HG02970 (cell line): ENCODE measurements around the gene PPP1R1A.

Experiments
- ATAC-seq: cut with Tn5 transposase; IDR thresholded peaks from one replicate; pipeline ENCODE4 v1.9.1; 2021; ENCODE audit warnings: mild to moderate bottlenecking, moderate library complexity, moderate number of reproducible peaks; ENCODE audit not compliant: unreplicated experiment, low FRiP score

PPP1R1A gene

DNA sequence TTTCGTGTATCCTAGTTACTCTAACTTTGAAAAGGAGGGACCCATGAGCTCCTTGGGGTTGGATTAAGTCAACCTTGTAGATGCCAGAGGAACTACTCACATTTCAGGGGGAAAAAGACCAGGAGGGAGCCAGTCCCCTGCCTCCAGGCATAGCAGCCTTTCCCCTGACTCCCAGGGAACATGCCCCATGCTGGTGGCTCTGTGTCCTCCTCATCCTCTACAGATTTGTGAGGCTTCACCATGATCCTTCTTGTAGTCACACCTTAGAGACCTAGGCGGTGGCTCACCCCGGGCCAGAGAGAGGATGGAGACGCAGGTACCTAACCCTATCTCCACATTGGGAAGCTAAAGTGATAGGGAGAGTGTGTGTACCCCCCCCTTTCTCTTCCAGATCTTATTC is 16.0 kb upstream of the PPP1R1A start:
- no peak for ATAC-seq

DNA sequence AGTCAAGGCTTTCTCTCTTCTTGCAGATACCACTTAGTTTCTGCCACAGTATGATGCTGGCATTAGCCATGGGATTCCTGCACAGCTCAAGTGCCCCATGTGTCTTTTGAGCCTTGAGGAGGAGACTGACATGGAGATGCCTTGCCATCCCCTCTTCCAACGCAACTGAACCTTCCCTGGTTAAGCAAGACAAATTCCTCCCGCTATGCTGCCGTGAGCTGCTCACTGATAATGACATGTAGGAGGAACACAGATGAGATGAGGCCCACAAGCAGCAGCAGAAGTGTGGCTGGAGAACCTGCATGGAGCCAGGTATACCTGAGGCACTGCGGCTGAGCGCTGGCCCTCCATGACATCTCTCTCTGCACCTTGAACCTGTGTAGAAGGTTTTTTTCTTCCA is 15.4 kb upstream of the PPP1R1A start:
- no peak for ATAC-seq

DNA sequence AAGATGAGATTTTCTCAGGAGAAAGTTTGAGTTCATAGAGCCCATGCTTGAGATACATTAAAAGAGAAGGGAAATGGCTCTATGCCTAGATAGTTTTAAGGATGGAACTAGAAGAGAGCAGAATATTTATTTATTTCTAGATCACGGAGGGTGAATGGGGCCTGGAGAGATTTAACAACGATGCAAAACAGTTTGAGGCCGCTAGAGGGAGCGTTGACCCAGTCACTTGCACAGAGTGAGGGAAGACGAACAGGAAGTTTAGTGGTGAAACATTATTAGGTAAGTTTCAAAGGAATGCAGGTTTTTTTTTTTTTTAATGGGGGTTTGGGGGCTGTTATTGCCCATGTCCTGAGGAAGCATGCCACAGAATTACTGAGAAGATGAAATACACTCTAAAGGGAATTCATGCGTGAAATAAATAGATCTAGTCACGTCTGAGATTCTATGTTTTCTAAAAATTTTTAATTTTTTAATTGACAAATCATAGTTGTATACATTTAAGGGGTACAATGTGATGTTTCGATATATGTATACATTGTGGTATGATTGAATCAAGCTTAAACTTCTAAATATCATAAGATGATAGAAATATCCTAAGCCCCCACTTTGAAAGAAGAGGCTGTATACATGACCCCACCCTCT is 14.8 kb upstream of the PPP1R1A start:
- peak; percentile 68 for ATAC-seq

DNA sequence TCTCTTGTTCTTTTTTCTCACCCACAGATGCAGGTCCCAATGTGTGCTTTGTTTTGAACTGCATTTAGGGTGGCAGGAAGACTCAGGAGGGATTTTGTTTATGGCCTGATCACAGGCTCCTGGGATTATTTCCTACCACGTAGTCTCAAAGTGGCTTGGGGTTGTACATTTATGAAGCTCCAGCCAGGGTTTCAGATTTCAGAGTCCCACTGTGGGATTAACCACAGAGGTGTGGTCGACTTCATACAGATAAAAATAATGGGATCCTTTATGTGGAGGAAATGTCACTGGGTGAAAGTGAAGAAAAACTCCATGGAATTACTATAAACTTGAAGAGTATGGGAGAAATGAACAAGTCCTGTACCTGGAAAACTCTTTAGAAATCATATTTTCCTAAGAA is 14.2 kb upstream of the PPP1R1A start:
- no peak for ATAC-seq

DNA sequence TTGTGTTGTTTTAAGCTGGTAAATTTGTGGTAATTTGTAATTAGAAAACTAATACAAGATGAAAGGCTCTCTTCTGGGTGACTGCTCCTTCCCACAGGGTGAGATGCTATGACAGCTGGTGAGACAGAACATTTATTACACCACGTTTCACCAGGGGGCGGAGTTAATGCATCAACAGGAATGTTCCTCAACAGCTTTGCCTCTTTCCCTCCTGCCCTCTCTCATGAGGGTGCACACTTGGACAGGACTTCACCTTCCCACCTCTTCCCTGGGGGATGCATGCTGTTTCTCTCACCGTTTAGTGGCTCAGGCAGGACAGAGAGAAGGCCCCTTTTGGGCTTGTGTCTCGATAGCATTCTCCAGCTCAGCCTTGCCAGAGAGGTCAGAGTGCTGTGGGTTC is 13.4 kb upstream of the PPP1R1A start:
- no peak for ATAC-seq

DNA sequence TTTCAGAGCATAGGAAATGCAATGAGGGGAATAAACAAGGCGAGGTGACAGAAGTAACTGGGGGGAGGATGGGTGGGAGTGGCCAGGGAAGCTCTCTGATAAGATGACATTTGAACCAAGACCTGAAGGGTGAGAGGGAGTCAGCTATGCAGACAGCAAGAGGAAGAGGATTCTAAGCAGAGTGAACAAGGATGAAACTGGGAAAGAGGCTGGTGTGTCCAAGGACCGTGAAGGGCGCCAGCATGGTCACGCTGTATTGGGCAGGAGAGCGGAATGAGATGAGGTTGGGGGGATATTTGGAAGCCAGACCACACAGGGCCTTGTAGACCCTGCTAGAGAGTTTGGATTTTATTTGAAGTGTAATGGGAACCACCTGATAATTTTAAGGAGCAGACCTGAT is 10.5 kb upstream of the PPP1R1A start:
- no peak for ATAC-seq

DNA sequence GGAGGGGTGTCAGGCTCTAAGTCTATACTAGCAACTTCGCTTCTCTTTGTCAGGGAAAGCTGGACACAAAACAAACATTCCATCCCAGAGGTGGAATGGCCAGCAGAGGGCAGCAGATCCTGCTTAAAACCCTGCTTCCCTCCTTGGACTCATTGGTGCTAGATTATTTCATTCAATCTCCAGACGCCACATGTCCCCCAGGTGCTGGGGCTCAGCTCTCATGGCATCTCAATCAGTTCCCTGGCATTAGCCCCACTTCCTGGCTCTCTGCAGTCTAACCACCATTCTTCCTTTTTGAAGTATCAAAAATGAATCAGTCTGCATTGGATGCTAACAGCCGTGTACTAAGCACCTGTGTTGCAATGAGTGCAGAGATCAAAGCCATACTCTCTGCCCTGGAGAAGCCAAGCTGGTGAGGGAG is 8.1 kb upstream of the PPP1R1A start:
- ATAC-seq = no peak

DNA sequence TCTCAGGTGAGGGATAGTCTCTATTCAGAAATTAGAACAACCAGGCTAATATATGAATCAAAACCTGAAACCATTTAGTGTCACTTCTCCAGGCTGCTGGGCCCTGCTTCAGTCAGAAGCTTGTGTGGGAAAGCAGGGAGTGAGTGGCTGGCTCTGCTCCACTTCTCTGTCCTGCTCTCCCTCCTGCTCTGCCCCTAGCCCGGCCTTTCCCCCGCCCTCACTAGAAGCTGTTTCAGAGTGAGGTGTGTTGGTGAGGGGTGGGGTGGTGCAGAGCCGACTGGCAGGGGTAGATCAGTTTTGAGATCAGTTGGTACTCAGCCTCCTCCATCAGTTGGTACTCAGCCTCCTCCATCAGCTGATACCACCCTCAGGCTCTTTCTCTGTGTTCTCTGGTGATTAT is 7.0 kb upstream of the PPP1R1A start:
- ATAC-seq = no peak

DNA sequence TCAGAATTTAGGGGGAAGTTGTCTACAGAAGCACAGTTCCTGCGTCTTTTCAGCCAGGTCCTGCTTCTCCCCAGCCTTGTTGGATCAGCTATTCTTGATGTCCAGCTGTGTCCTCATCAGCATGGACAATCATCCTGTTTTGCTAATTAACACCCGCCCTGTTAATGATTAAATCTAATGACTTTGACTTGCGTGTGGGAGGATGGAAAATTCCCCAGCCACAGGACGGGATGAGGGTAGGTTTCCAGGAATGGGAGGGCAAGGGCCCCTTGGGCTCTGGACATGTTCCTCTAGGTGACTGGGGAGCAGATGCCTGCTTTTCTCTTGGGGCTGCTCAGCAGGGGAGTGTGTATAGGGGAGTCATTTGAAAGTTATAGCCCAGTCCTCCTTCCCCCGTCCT is 5.3 kb upstream of the PPP1R1A start:
- ATAC-seq = no peak

DNA sequence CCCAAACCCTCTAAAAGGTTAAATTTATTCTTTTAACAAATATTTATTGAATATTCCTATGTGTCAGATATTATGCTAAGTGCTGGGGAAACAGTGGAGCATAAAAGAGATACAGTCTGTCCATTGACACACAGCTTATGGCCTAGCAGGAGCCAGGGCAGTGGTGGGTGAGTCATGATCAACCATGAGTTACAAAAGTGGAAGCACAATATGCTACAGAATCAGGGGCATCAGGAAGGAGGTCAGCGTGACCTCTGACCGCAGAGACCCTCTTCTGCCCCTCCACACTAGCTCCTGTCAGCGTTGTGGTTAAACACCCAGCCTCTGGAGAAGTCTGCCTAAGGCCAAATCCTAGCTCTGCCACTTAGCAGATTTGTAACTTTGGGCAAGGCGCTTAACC is 4.7 kb upstream of the PPP1R1A start:
- ATAC-seq = no peak

DNA sequence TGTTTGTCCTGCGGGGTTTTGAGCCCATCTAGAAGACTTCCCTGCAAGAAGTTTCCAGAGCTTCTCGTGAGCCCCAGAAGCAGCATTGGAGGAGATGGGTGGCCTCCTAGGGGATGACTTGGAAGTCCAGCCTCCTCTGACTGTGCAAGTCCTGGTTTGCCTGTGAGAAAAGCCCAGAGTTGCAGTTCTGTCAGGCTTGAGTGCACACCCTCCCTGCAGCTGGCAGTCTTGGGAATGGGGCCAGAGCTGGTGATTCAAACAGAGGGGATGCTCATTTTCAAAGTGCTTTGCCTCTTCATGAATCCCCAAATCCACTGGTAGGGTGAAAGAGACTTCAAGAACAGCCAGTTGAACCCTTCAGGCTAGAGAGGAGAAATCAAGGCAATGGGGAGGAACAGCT is 3.9 kb upstream of the PPP1R1A start:
- no peak for ATAC-seq

DNA sequence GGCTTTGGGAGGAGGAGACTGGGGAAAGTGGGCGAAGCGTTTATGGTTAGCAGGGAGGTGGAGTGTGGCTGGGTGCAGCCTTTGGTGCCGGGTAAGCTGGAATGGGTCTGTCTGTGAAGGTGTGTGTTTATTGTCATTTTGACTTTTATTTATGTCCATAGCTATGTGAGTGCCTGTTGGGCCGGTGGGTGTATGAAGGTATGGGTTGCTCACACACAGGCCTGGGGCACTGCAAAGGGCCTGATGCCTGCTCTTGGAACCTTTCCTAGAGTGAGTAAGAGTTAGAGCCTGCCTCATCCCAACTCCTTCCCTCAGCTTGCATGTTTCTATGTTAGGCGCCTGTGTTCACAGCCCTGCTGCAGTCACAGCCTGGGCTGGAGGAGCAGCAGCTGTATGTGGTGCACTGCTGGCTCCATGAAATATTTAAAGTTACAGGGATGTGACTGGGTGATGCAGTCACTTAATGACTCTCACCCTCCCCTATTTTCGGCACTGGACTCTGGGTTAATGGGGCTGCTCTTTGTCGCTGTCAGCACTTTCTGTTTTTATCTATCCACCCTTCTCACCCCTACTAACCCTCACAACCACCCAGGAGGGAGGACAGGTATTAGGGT is 2.6 kb upstream of the PPP1R1A start:
- no peak for ATAC-seq

DNA sequence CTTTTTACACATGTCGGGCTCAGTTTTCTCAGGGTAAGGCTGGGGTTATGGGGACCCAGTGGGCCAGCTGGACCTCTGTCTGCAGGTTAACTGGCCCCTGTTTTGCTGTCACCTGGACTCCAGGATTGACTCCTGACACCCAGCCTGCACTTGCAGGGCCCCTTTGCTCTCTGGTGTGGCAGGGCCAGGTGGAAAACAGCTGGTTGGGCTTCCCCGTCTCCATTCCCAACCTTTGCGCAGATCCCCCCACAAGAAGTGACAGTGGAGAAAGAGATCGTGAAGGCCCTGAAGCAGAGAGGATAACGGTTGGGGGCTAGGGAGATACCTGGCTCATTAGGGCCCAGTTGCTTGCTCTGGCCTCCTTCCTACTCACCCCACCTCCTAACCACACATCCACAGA is 1.5 kb upstream of the PPP1R1A start:
- no peak for ATAC-seq

DNA sequence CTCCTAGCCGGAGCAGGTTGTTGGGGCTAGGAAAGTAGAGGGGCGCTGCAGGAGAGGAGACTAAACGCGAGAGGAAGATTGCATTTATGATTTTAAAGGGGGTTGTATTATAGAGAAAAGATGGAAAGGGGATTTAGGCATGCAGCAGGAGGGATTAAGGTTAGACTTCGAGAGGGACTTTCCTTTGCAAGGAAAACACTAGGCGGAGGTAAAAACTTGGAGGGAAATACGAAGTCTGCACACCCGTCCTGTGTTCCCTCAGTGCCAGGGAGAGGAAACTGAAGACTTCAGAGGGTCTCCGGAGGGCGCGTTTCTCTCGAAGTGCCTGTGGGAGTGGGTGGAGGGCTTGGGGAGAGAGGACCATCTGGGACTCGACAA is 420 bp upstream of the PPP1R1A start:
- ATAC-seq = no peak

DNA sequence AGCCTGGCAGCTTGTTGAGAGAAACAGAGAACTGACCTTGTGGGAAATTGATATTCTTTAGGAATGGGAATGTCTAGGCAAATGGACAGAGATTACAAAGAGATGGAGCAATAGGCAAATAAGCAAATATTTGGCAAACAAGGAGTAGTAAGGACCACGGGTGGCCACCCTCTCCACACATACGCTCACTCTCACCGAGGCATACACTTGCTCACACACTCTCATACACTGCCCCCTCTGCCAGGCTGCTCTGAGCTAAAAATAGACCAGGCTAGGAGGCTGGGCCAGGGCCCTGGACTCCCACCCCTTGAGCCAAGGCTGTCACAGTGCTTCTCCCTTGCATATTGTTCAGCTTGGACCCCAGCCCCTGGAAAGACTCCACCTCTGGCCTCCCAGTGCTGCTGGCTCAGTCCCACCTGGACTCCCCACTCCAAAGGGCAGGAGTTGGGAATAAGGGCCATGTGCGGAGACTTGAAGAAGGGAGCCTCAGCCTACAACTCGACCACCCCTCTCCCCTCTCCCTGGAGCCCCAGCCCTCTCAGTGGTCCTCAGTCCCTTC is 1.1 kb downstream of the PPP1R1A start:
- ATAC-seq = no peak

DNA sequence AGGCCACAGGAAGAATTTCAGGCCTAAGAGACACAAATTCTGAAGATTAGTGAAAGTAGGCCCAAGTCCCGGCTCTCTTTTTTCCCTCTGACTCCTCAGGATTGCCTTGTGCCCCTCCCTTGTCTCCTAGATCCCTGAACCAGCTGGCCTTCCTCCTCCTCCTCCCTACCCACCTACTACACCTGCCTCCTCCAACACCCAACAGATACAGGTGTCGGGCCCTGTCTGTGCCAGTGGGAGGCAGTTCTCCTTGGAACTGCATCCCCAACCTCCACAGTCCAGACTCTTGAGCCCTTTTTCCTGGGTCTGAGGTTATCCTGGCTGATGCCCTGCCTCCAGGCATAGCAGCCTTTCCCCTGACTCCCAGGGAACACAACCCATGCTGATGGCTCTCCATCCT is 1.8 kb downstream of the PPP1R1A start:
- no peak for ATAC-seq

DNA sequence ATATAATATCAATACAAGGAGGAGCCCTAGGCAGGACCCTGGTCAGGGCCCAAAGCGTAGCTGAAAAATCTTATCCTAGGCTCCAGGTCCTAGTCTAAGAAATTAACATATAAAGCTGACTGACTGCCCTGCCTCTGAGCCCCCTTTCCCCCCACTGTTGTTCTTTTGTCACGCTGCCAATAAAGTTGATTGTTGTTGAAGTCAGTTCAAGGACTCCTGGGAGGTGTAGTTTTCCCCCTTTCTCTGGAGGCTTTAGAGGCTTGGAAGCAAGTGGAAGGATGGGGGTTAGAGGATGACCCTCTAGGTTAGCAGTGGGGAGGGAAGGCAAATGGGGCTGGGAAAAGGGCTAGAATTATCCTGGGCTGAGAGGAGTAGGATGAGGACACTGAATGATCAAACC is 3.2 kb downstream of the PPP1R1A start:
- no peak for ATAC-seq

DNA sequence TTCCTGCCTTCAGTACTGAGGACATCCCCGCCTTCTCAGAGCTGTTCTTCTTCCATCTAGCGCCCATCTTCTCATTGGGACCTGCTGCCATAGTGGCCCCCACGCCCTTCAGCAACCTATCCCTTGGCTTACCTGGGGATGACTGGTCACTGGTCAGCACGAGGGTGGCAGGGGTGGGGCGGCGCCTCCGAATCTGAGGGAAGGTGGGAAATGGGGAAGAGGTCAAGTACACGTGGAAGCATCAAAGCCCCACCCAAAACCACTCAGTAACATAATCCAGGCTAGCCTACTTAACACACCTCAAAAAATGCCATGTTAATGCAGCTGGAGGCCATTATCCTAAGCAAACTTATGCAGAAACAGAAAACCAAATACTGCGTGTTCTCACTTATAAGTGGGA is 4.3 kb downstream of the PPP1R1A start:
- ATAC-seq = no peak

DNA sequence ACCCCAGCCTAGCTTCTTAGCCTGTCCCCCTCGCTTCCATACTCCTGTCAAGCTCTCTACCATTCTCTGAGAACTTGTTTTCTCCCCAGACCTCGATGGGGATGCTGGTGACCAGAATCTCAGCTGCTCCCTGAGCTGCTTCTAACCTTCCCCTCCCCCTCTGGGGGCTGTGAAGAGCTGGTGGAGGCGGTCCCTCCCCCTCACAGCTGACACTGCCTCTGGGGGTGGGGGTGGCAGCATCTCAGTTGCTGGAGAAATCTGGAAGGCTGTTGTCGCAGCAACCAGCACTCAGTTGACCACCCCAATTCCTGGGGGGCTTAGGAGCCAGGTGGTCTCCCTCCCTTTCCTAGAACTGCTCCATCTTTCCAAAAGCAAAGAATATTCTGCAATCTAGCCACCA is 4.7 kb downstream of the PPP1R1A start:
- ATAC-seq = no peak

DNA sequence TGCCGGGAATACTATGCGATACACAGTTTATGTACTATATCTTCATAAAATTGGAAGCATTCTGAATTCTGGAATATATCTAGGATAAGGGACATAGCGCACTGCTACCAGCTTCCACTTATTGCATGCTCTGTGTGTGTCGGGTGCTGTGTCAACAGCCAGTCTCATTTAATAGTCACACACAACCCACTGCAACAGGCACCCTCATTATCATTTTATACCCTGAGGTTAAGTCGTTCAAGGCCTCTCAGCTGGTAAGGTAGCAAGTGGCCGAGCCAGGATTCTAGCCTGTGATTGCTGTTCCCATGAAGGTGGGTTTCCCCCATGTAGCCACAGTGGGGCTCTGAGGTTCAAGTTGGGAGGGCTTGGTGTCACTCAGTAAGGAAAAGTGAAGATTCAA is 7.0 kb downstream of the PPP1R1A start:
- ATAC-seq = no peak

DNA sequence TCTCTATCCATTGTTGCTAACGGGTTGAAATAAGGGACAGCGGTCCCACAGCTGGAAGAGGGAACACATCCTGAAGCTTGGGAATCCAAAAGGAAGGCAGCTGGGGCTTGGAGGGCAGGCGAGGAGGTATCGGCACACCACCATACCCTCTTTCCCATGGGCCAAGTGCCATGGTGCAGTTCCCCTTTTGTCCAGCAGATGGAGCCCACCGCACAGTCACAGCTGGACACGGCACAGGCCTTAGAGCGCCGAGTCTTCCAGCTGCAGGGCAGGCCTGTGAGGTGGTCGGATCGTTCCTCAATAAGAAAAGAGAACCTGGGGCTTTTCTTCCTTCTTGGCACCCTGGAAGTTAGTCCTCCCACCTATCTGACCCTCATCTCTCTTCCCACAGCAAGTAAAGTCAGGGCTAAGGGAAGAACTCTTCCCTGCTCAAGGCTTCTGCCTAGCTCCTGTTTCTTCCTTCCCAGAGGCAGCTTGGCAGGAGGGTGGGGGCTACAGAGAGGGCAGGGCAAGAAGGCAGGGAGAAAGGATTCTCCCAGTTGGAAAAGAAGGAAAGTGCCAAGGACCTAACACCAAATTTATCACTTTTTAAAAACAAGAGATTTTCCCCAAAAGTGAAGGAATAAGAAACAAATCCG is 8.6 kb downstream of the PPP1R1A start:
- peak; percentile 95 for ATAC-seq

DNA sequence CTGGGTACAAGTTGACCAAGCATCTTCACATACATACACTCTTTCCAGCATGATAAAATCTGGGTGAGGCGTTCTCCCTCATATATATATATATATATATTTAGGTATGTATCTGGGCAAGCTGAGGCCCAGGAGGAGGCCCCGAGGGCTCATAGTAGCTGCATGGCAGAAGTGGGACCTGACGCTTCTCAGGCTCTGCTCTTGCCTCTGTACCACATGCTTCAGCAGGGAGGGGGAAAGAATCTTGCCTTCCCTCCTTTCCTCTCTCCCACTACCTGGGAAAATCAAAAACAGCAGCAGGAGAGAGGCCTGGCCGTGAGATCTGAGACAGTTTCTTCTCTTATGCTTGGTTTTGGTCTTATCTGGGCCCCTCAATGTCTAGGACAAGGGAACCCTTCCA is 9.2 kb downstream of the PPP1R1A start:
- ATAC-seq = no peak
